HepG2 (cell line): Measurements from ENCODE around the gene MTA1. TPM values are rescaled to one million over a fixed set of nuclear protein-coding genes. Genes with fewer than 3 reads are reported as not detected.

Experiments
- ATAC-seq: fragments of 200-7000 bp; cut with Tn5 transposase; 3 replicates; pipeline ENCODE4 v1.9.1; 2020; ENCODE audit warnings: mild to moderate bottlenecking, moderate library complexity
- BruUV-seq: library from RNA; stranded (reverse); fragments of 400-500 nt; replicated peaks from 2 replicates; lab custom pipeline; 2021; lab: Mats Ljungman, UMichigan
- CTCF ChIA-PET: fragments of 300-600 bp; formaldehyde crosslinking; extraction: SDS; loops from one replicate; lab custom pipeline; 2021; ENCODE audit warnings: low total read pairs, inconsistent platforms, low intra/inter-chr PET ratio; lab: Yijun Ruan, JAX
- POLR2A ChIA-PET: fragments of 350-600 bp; sonication (Branson Sonifier 250); formaldehyde crosslinking; loops from one replicate; lab custom pipeline; 2020; ENCODE audit warnings: antibody characterized with exemption, inconsistent platforms; lab: Yijun Ruan, JAX
- DNase-seq: peaks from one replicate; pipeline ENCODE4 v3.0.0-alpha.2; 2015; ENCODE audit warnings: low spot score
- FAIRE-seq: peaks from 3 replicates; lab custom pipeline; 2011; peaks lifted over from hg19 to GRCh38; lab: Jason Lieb, UNC
- H2AFZ ChIP-seq: one replicate; pipeline ENCODE4 v1.6.1; 2011; ENCODE audit warnings: low read length, inconsistent platforms
- H3K27ac ChIP-seq: fragments of 300-600 bp; 3 replicates; pipeline ENCODE4 v1.8.0; 2011; ENCODE audit warnings: mixed run types, mild to moderate bottlenecking, mixed read lengths, low read length, inconsistent platforms; ENCODE audit not compliant: insufficient read depth; ENCODE audit errors: extremely low read length
- H3K27me3 ChIP-seq, 2 experiments: fragments of 200-600 bp in 1 of 2; 2 replicates in 1 of 2; 3 replicates in 1 of 2; pipeline versions ENCODE4 v1.6.0 to v1.8.0; 2011; ENCODE audit warnings: low read length in 2 of 2, mild to moderate bottlenecking in 2 of 2, moderate library complexity in 2 of 2, inconsistent platforms in 1 of 2; ENCODE audit not compliant: insufficient read depth in 2 of 2, control insufficient read depth in 1 of 2
- H3K36me3 ChIP-seq, 2 experiments: fragments of 200-600 bp in 1 of 2; replicated peaks in 1 of 2; 2 replicates in 1 of 2; 3 replicates in 1 of 2; pipeline versions ENCODE4 v1.5.1 to v1.8.0; 2011; ENCODE audit warnings: low read length in 2 of 2, inconsistent platforms in 1 of 2; ENCODE audit not compliant: insufficient read depth in 2 of 2, control insufficient read depth in 1 of 2
- H3K4me1 ChIP-seq: 2 replicates; pipeline ENCODE4 v1.5.1; 2012; ENCODE audit warnings: low read length, inconsistent platforms; ENCODE audit not compliant: insufficient read depth
- H3K4me2 ChIP-seq: 2 replicates; pipeline ENCODE4 v1.6.0; 2011; ENCODE audit warnings: low read depth, low read length, inconsistent platforms
- H3K4me3 ChIP-seq, 3 experiments: fragments of 200-600 bp in 1 of 3; sonication (generic), shearing (Covaris generic) in 1 of 3; replicated peaks in 1 of 3; 2 replicates each; pipeline ENCODE4 v1.5.1; 2011 to 2016; ENCODE audit warnings: low read length in 3 of 3, inconsistent platforms in 2 of 3, low read depth in 2 of 3, mild to moderate bottlenecking in 2 of 3, control low read depth in 1 of 3, mixed read lengths in 1 of 3; ENCODE audit not compliant: insufficient read depth in 1 of 3
- H3K79me2 ChIP-seq: one replicate; pipeline ENCODE4 v1.6.1; 2011; ENCODE audit warnings: low read length, inconsistent platforms; ENCODE audit not compliant: insufficient read depth
- H3K9ac ChIP-seq: 2 replicates; pipeline ENCODE4 v1.6.0; 2011; ENCODE audit warnings: mild to moderate bottlenecking, low read depth, low read length, inconsistent platforms; ENCODE audit not compliant: insufficient read depth
- H3K9me3 ChIP-seq: 2 replicates; pipeline ENCODE4 v1.5.1; 2012; ENCODE audit warnings: mild to moderate bottlenecking, low read length
- H4K20me1 ChIP-seq: 2 replicates; pipeline ENCODE4 v1.6.0; 2011; ENCODE audit warnings: inconsistent platforms, mild to moderate bottlenecking, low read length, moderate library complexity; ENCODE audit not compliant: insufficient read depth
- EZH2 ChIP-seq: conservative IDR thresholded peaks from 2 replicates; pipeline ENCODE4 v1.6.1; 2012; ENCODE audit warnings: mild to moderate bottlenecking, low read depth, low read length, moderate library complexity
- FUBP1 ChIP-seq: sonication (generic); formaldehyde crosslinking; IDR thresholded peaks from 2 replicates; pipeline ENCODE4 v1.5.1; 2020; ENCODE audit warnings: missing genetic modification reagents, mild to moderate bottlenecking, borderline replicate concordance
- HOXA5 ChIP-seq: sonication (generic); formaldehyde crosslinking; IDR thresholded peaks from 2 replicates; pipeline ENCODE4 v1.4.0; 2020; ENCODE audit warnings: missing genetic modification reagents
- LRRFIP1 ChIP-seq: sonication (generic); formaldehyde crosslinking; conservative IDR thresholded peaks from 2 replicates; pipeline ENCODE4 v1.4.0; 2020; ENCODE audit warnings: missing genetic modification reagents
- MEIS1 ChIP-seq: sonication (generic); formaldehyde crosslinking; IDR thresholded peaks from 2 replicates; pipeline ENCODE4 v1.9.0; 2021; ENCODE audit warnings: mild to moderate bottlenecking, missing genetic modification reagents, moderate library complexity, borderline replicate concordance
- SMARCE1 ChIP-seq: fragments of 450-650 bp; IDR thresholded peaks from 2 replicates; pipeline ENCODE4 v1.6.1; 2017; ENCODE audit warnings: borderline replicate concordance
- TBP ChIP-seq: sonication (generic); formaldehyde crosslinking; IDR thresholded peaks from 2 replicates; pipeline ENCODE4 v1.5.0; 2020; ENCODE audit warnings: missing genetic modification reagents
- THAP9 ChIP-seq: sonication (generic); formaldehyde crosslinking; IDR thresholded peaks from 2 replicates; pipeline ENCODE4; 2020; ENCODE audit warnings: missing genetic modification reagents, mild to moderate bottlenecking, borderline replicate concordance
- TRAFD1 ChIP-seq: sonication (generic); formaldehyde crosslinking; IDR thresholded peaks from 2 replicates; pipeline ENCODE4 v1.5.1; 2020; ENCODE audit warnings: missing genetic modification reagents, mild to moderate bottlenecking, borderline replicate concordance
- TRIM24 ChIP-seq: sonication (generic); formaldehyde crosslinking; IDR thresholded peaks from 2 replicates; pipeline ENCODE4 v1.8.0; 2022; ENCODE audit warnings: mild to moderate bottlenecking, missing genetic modification reagents
- ZFP62 ChIP-seq: sonication (generic); formaldehyde crosslinking; IDR thresholded peaks from 2 replicates; pipeline ENCODE4 v1.4.0; 2020; ENCODE audit warnings: missing genetic modification reagents
- ZNF17 ChIP-seq: sonication (generic); formaldehyde crosslinking; IDR thresholded peaks from 2 replicates; pipeline ENCODE4 v1.5.0; 2020; ENCODE audit warnings: mild to moderate bottlenecking, missing genetic modification reagents
- ZNF326 ChIP-seq: sonication (generic); formaldehyde crosslinking; IDR thresholded peaks from 2 replicates; pipeline ENCODE4 v1.4.0; 2020; ENCODE audit warnings: missing genetic modification reagents, borderline replicate concordance
- ZNF468 ChIP-seq: sonication (generic); formaldehyde crosslinking; IDR thresholded peaks from 2 replicates; pipeline ENCODE4 v1.8.0; 2022; ENCODE audit warnings: mild to moderate bottlenecking, moderate library complexity, missing genetic modification reagents
- ZNF713 ChIP-seq: sonication (generic); formaldehyde crosslinking; IDR thresholded peaks from 2 replicates; pipeline ENCODE4 v1.4.0; 2020; ENCODE audit warnings: mild to moderate bottlenecking, missing genetic modification reagents
- WGBS: methylation state at CpG from one replicate; pipeline ENCODE4 v1.1.6; 2017; ENCODE audit warnings: low lambda C conversion rate; 5-methylcytosine and 5-hydroxymethylcytosine counted together
- in situ Hi-C: cut with HindIII; loops from 2 replicates; pipeline ENCODE4 v1.10.0; 2017; ENCODE audit warnings: low pct_unique_long_range_greater_than_20kb; ENCODE audit not compliant: extremely low pct_ligation_motif_present
- intact Hi-C: fragments of 100-400 bp; cut with micrococcal nuclease; formaldehyde crosslinking; loops from one replicate; pipeline ENCODE4 v1.10.0; 2022; ENCODE audit not compliant: unreplicated experiment
- polyA plus RNA-seq, 8 experiments: library from polyadenylated mRNA; depleted of rRNA in 3 of 8; stranded (reverse) in 7 of 8; unstranded in 1 of 8; fragments of >200 nt; fragmentation: Illumina TruSeq in 4 of 8; extraction: Trizol in 4 of 8; gene quantifications; 2 replicates each; pipeline versions ENCODE4 v1.2.1 to v1.2.3, GENCODE V29; 2011 to 2016; ENCODE audit warnings: low read depth in 4 of 8, missing spikeins in 1 of 8, mixed read lengths in 1 of 8; ENCODE audit not compliant: insufficient read depth in 1 of 8
- total RNA-seq, 5 experiments: library from RNA; depleted of rRNA; stranded (reverse); fragments of >200 nt; fragmentation: Illumina TruSeq; extraction: Trizol; gene quantifications; 2 replicates each; pipeline ENCODE4 v1.2.3, GENCODE V29; 2016; ENCODE audit warnings: low read depth in 1 of 5

Gene MTA1
- total and polyA plus RNA-seq, 2 of the 13 experiments (the other 11 are each of a cell fraction or from before 2014, with no cell fraction given): 35.2 to 85.8 TPM

- 77% methylated on average over 4 of the region's 7 CpGs for WGBS
- no peaks in the 10 kb centered on the region for H3K9me3 ChIP-seq
- peaks cover 72% of the 10 kb centered on the region for H3K4me1 ChIP-seq
- peaks cover 0 to 26% of the 10 kb centered on the region in 2 experiments; a peak in 4 of 5 replicates for H3K27me3 ChIP-seq
- POLR2A ChIA-PET: no interaction called here
- H4K20me1 ChIP-seq: no peaks in the 10 kb centered on the region
- H2AFZ ChIP-seq: no peak overlapping the region
- FAIRE-seq (no peak), DNase-seq (no peak), ATAC-seq (no peak)
- H3K27ac ChIP-seq: no peak overlapping the region
- no TSS peak for BruUV-seq
- no peak overlapping the region for H3K9ac ChIP-seq
- H3K4me2 ChIP-seq: no peak overlapping the region
- no peak overlapping the region; a peak in 1 of 6 replicates for H3K4me3 ChIP-seq
- CTCF ChIA-PET: no interaction called here
- intact Hi-C loops: no loop called here
- in situ Hi-C loops: no loop called here
- no peaks in the 10 kb centered on the region for H3K36me3 ChIP-seq
- H3K79me2 ChIP-seq: no peaks in the 10 kb centered on the region
- no peak for TF ChIP-seq TBP (CRISPR knock-in tag)
- TF ChIP-seq HOXA5 (CRISPR knock-in tag): no peak
- TF ChIP-seq LRRFIP1 (CRISPR knock-in tag): no peak
- TF ChIP-seq THAP9 (CRISPR knock-in tag): no peak
- no peak for TF ChIP-seq MEIS1 (CRISPR knock-in tag)
- TF ChIP-seq ZNF17 (CRISPR knock-in tag): no peak
- TF ChIP-seq ZNF326 (CRISPR knock-in tag): no peak
- no peak for TF ChIP-seq TRIM24
- TF ChIP-seq SMARCE1: no peak
- TF ChIP-seq ZNF713 (CRISPR knock-in tag): no peak
- no peak for TF ChIP-seq FUBP1
- no peak for TF ChIP-seq TRAFD1
- no peak for TF ChIP-seq EZH2
- no peak for TF ChIP-seq ZNF468
- no peak for TF ChIP-seq ZFP62 (CRISPR knock-in tag)
These were observed 83.6 kb downstream of the MTA1 start for GRCh38 chr14:105503296-105503640.
